HG02610 (cell line): ENCODE data around the gene CRELD1.
"Not testable (repeated sequence)": the region's sequence is repeated elsewhere in the genome, so short reads cannot be mapped to it uniquely, and the experiment has no call there.

Source experiments
- ATAC-seq: cut with Tn5 transposase; IDR thresholded peaks from one replicate; pipeline ENCODE4 v1.9.1; 2021; ENCODE audit warnings: mild to moderate bottlenecking, moderate library complexity; ENCODE audit not compliant: unreplicated experiment

The CRELD1 gene

GRCh38 chr3:9933561-9934234 lies at the start of gene CRELD1:
TSS of gene CRELD1 (plus strand) at chr3:9933834. CDS start at chr3:9934439, 605 bp downstream.
- peak; percentile 89 for ATAC-seq

- no peak for ATAC-seq
Observed at GRCh38 chr3:9884555-9885165, 49.0 kb upstream of the CRELD1 start.

- ATAC-seq = no peak
Observed at GRCh38 chr3:9886328-9886727, 47.3 kb upstream of the CRELD1 start.

GRCh38 chr3:9887480-9887879 lies 46.2 kb upstream of the CRELD1 start:
- ATAC-seq = no peak

- ATAC-seq = no peak
Observed at GRCh38 chr3:9888540-9888939, 45.1 kb upstream of the CRELD1 start.

GRCh38 chr3:9889405-9889804 lies 44.2 kb upstream of the CRELD1 start:
- no peak for ATAC-seq

- ATAC-seq = peak; percentile 75
Observed at GRCh38 chr3:9890249-9891071, 43.2 kb upstream of the CRELD1 start, which contains the start of gene JAGN1. TSS of gene JAGN1 (plus strand) at chr3:9890610. CDS start at chr3:9890723, 113 bp downstream.

GRCh38 chr3:9891072-9891622 lies 42.5 kb upstream of the CRELD1 start:
- ATAC-seq = no peak

- no peak for ATAC-seq
Observed at GRCh38 chr3:9893739-9894138, 39.9 kb upstream of the CRELD1 start.

GRCh38 chr3:9895715-9896114 lies 37.9 kb upstream of the CRELD1 start:
- not testable (repeated sequence) for ATAC-seq

- ATAC-seq = not testable (repeated sequence)
Observed at GRCh38 chr3:9896755-9897407, 36.8 kb upstream of the CRELD1 start.

GRCh38 chr3:9897408-9898372 lies 35.9 kb upstream of the CRELD1 start:
- ATAC-seq = no peak

GRCh38 chr3:9898467-9899241 lies 35.0 kb upstream of the CRELD1 start:
- ATAC-seq = no peak

- ATAC-seq = no peak
Observed at GRCh38 chr3:9899289-9899791, 34.3 kb upstream of the CRELD1 start.

- not testable (repeated sequence) for ATAC-seq
Observed at GRCh38 chr3:9900965-9901415, 32.6 kb upstream of the CRELD1 start.

GRCh38 chr3:9901967-9902366 lies 31.7 kb upstream of the CRELD1 start:
- ATAC-seq = no peak

GRCh38 chr3:9902372-9903237 lies 31.0 kb upstream of the CRELD1 start, which contains the start of gene IL17RE:
TSS of gene IL17RE (plus strand) at chr3:9902848. CDS start at chr3:9902933, 85 bp downstream.
- ATAC-seq = no peak

GRCh38 chr3:9903238-9903624 lies 30.4 kb upstream of the CRELD1 start:
- no peak for ATAC-seq
